T-helper 1 cell (primary cell): ENCODE measurements around the gene CANT1.
A peak's percentile ranks its signal among the peaks of the same experiment; 100 is the strongest.

Experiments
- DNase-seq, 5 donors: peaks; one replicate each; pipeline ENCODE4 v3.0.0-alpha.2; 2012 to 2020

Gene CANT1

GRCh38 chr17:78995022-78995760 is 14.4 kb downstream of the CANT1 start:
- peak in 1 of 5 donors; percentile 10 for DNase-seq

DNA sequence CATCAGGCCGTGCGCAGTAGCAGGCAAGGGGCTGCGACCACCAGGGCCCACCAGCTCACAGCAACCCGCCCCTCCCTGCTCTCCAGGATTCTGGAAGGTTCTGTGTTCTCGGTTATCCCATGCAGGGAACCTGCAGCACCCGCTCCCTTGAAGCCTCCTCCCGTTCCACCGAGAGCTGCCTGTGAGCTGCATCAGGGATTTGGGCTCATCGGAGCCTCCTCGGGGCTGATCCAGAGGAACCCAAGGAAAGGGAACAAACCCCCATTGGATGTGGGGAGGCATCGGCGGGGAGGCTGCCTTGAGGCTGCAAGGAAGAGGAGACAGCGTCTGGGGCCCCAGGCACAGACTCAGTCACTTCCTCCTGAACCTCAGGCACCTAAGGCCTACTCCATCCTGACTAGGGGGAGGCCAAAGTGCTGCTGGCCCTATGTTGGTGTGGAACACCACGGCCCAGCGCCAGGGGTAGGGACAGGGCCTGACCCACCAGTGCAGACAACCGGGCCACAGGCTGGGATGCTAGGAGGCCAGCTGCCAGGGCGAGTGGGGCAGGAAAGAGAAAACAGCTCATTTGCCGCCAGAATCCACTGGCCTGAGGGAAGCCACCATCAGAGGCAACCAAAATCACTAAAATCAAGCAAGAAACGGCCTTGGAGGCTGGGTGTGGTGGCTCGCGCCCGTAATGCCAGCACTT is 15.4 kb downstream of the CANT1 start:
- no peak for DNase-seq

- DNase-seq, result peak in 3 of 5 donors; percentile 26 to 39 (median 32)
These were observed 16.2 kb downstream of the CANT1 start for GRCh38 chr17:78993241-78993956.

DNA sequence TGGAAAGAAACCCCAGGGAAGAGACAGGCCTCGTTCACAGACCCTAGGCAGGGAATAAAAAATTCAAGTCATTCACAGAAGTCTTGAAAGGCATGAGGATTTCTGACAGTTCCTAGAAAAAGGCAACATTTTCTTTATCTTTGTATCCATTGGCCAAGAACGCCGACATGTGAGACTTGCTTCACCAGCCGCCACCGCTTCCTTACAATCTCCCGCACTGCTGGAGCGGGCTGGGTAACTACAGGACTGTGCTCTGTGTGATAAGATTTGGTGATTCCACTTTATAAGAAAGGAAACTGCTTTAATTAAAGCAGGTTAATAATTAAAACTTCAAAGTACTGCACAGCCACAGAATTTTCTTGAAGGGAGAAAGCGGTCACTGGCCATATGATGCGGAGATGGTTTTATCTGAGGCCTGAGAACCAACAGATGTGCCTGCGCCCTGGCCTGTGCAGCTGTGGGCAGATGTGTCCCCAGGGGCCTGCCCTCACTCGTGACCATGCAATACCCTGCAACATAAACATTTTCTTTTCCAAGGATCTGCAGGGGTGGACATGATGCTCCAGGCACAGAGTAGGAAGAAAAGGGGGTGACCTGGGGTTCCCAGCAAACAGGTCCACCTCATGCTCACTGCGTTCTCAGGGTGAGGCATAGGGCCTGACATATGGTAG is 16.9 kb downstream of the CANT1 start:
- no peak for DNase-seq

GRCh38 chr17:78991906-78992532 is 17.5 kb downstream of the CANT1 start:
- DNase-seq, result no peak

DNA sequence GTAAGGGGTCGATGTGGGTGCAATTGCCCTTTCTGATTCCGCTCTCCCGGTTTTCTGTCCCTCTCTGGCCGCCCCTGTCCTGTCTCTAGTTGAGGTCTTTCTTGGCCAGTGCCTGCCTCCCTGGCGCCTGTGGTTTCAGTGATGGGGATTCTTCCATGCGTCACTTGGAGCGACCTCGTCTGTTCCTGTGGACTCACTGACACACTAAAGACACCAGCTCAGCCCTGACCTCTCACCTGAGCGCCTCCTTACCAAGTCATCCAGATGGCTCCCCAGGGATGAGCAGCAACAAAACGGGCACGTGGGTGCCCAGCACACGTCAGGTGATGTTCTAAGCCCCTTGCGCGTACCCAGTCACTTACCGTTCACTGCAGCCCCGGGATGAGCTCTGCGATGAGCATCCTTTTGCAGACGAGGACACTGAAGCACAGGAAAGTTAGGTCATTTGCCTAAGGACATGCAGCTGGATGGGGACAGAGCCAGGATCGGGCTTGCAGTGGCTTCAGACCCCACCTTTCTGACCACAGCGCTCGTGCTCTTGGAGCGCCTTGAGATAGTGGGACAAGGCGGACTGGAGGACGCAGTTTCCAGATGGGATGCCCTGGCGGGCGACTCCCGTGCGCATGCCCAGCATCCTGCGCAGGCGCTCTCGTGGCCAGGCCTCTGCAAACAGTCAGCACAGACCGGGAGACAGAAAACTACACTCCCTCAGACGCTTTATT is 18.4 kb downstream of the CANT1 start:
- DNase-seq, result no peak

DNA sequence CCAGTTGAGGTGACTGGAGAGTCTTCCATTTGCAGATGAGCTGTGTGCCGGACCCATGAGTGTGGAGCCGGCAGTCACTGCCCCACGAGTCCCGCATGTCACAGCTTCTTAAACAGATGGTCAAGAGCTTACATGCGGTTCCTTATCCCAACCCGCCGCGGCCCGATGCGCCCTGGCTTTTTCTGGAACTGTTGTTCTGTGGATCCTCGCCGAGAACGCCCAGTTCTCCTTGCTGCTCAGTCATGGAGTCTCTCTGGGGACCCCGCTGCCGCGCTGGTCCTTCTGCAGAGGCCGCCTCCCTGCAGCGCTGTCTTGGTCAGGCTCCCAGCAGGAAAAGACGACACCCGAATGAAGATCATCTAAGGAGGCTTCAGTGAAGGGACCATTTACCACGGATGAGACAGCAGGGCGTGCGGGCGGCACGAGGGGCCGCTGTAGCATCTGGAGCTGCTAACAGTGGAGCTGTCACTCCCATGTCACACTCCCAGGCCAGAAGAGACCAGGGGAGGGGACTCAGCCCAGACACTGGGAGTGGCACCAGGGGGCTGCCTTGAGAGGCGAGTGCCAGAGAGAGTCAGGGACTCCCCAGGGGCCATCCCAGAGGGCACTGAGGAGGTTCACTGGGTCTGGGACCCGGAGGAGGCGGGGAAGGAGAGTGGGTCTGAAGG is 19.1 kb downstream of the CANT1 start:
- no peak for DNase-seq

DNA sequence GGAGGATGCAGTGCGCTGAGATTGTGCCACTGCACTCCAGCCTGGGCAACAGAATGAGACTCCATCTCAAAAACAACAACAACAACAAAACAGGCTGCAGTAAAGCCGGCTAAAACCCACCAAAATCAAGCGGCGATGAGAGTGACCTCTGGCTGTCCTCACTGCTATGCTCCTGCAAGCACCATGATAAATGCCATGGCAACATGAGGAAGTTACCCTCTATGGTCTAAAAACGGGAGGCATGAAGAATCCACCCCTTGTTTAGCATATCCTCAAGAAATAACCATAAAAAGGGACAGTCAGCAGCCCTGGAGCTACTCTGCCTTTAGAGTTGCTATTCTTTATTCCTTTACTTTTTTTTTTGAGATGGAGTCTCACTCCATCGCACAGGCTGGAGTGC is 21.4 kb downstream of the CANT1 start:
- DNase-seq, result no peak

DNA sequence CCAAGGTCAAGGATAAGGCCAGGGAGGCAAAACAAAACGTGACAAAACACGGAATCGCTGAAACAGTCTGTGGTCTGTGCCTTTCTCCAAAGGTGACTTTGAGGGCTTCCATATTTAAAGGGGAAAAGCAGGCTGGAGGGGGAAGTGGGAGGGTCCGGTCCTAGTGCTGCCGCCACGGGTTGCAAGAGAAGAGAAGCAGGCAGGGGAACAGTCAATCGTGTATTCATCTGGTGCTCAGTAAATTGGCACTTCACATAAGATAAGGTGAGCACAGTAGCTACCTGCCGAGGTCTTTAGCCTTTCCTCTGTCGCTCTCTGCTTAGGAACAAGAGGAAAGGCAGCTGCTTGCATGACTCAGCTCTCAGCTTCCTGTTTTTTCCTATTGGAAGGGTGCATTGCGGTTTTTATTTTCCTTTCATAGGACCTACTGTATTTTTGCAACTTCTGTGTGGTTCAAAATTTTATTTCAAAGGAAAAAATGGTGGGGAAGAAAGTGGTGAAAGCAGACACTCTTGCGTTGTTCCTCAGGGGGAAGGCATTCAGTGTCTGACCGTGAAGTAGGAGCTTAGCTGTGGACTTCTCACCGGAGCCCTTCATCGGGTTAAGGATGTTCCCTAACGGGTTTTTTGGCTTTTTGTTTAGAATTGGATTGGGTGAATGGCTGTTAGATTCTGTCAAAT is 22.8 kb downstream of the CANT1 start:
- DNase-seq, result no peak

DNA sequence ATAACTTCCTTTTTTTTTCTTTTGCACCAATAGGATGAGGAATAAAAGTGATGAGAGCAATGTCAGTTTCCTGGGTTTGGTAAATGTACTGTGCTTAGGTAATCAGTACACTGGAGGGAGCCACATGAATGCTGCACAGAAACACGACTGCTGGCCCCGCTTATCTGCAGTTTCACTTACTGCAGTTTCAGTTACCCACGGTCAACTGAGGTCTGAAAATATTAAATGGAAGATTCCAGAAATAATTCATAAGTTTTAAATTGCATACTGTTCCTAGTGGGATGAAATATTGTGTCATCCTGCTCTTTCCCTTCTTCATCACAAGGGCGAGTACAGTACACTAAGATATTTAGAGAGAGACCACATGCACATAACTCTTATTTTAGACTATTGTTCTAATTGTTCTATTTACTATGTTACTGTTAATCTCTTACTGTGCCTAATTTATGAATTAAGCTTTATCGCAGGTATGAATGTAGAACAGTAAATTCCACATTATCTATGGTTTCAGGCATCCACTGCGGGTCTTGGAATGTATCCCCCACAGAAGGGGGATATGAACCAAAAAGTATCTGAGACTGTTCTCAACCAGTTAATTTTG is 23.4 kb downstream of the CANT1 start:
- peak in 1 of 5 donors; percentile 33 for DNase-seq

DNA sequence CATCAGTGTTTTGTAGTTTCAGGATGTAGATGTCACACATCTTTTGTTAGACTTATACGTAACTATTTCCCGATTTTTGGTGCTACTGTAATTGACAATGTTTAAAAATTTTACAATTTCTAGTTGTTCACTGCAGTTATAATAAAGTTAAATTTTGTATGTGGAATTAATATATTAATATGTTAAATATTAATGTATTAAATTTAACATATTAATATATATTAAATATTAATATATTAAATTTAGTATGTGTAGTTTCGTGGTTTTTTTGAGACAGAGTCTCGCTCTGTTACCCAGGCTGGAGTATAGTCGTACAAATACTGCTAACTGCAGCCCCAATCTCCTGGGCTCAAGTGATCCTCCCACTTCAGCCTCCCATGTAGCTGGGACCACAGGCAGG is 24.2 kb downstream of the CANT1 start:
- no peak for DNase-seq

GRCh38 chr17:78981010-78981888 is 28.3 kb downstream of the CANT1 start:
- no peak for DNase-seq

DNA sequence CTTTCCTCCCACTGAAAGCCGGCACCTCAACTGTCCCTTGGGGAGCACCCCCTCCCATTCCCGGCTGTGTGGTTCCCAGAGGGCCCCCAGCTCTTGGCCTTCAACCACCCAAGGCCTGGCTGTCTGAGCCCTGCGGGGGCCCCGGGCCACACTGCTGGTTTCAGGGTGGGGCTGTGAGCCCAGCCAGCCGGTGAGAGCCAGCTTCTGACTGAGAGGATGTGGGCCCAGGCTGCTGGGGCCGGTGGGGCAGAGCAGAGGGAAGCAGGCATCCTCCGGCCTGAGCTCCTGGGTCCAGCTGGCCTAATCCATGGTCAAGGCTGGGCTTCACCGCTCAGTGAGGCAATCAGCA is 29.0 kb downstream of the CANT1 start:
- no peak for DNase-seq

DNA sequence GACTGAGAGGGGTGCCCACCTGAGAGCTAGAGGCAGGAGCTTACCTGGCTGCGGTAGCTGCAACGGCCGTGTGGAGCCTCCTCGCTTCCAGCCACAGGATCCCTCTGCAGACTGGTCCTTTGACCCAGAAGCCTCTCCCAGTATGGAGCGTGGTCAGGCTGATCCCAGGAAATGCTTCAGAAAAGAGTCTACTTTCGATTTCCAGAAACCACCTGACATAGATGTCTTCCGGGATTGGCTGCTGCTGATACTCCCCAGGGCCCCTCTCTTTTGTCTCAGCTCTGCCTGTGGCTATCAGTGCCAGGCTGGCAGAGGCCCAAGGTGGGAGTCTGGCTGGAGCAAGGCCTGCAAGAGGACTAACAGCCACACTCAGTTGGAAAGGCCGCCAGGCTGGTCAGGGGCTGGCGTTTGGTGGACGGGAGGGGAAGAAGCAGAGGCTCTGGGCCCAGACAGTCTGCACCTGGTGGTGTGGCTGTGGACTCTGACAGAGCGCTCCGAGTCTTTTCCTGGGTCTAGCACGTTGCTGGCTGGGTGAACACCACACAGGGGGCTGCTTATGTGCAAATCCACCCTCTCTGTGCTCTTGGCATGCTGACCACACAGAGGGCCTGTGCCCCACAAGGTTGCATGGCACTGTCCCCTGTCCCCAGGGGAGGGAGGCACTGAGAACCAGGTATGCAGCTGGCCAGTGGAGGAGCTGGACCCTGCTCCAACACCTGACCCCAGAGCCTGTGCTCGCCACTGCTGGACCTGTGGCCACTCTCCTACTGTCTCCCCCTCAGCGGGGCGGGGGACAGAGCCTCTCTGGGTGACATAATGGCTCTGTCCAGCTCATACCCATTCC is 29.6 kb downstream of the CANT1 start, which contains the start of gene LGALS3BP:
Gene LGALS3BP, minus strand, starts transcription at position 144 of the 844 bp plus-strand sequence. CDS start 2,732 bp downstream, outside the sequence.
- peak in 2 of 5 donors; percentile 20 to 50 for DNase-seq

GRCh38 chr17:78977997-78978973 is 31.3 kb downstream of the CANT1 start:
- DNase-seq, result no peak

DNA sequence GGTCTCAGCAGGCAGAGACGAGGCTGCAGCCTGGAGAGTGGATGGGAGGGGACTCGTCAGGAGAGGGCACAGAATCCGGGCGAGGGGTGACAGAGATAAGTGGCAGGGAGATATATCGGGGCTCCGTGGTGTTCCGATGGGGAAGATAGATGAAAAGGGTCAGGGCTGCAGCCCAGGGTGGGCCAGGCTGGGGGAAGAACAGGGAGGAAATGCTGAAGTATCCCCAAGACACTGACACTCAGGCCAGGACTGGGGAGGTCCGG is 32.0 kb downstream of the CANT1 start:
- DNase-seq, result no peak
